GM18499 (cell line): Measurements from ENCODE around the gene ADAMTS14.

ENCODE experiments used
- ATAC-seq: cut with Tn5 transposase; IDR thresholded peaks from one replicate; pipeline ENCODE4 v1.9.1; 2021; ENCODE audit warnings: moderate number of reproducible peaks; ENCODE audit not compliant: insufficient read depth, unreplicated experiment

Gene ADAMTS14

GRCh38 chr10:70673043-70673928, 980 bp downstream of the ADAMTS14 start:
- ATAC-seq: no peak

DNA sequence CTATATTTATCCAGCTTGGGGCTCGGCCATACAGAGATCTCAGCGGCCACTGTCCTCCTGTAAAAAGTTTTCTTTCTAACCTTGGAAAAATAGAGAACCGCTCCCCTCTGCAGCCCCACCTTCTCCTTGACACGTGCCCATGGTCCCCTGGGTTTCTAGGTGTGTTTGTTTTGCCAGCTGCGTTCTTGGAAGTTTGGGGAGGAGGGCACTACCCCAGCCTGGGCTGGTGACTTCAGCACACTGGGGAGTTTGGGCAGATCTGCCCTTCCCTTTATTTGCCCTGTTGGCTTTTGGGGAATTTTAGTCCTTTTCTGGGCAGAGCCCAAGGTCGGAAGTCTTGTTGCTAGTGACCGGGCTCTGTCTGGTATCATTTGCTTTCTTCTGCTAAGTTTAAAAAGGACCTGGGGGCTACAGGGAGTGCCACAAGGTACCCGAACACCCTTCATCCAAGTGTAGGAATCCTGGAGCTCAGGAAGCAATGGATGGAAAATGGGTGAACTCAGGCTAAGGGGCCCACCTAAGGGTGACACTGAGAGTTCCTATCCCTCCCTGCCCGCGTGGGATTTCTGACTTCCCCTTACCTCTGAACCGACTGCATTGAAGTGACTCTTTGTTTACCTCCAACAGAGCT, 1.7 kb downstream of the ADAMTS14 start:
- no peak for ATAC-seq

DNA sequence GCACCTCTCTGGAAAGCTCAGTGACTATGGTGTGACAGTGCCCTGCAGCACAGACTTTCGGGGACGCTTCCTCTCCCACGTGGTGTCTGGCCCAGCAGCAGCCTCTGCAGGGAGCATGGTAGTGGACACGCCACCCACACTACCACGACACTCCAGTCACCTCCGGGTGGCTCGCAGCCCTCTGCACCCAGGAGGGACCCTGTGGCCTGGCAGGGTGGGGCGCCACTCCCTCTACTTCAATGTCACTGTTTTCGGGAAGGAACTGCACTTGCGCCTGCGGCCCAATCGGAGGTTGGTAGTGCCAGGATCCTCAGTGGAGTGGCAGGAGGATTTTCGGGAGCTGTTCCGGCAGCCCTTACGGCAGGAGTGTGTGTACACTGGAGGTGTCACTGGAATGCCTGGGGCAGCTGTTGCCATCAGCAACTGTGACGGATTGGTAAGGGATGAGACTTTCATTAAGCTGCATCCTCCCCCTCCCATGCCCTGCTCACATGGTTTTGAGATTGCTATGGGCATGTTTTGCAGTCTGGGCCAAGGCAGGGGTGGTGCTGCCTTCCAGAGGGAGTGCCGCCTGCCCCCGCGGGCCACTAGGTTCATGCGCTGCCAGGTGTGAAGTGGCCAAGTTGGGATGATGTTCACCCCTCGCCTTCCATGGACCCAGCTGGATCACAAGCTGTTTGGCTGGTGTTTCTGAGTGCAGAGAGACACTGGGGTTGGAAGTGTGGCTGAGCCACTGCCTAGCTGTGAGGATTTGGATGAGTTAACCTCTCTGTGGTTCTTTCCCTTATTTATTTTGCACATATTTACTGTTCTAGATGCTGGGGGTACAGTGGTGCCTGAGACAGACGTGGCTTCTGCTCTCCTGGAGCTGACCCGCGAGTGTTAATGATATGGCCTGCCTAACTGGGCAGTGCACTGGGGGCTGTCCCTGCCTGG, 2.5 kb downstream of the ADAMTS14 start:
- no peak for ATAC-seq

DNA sequence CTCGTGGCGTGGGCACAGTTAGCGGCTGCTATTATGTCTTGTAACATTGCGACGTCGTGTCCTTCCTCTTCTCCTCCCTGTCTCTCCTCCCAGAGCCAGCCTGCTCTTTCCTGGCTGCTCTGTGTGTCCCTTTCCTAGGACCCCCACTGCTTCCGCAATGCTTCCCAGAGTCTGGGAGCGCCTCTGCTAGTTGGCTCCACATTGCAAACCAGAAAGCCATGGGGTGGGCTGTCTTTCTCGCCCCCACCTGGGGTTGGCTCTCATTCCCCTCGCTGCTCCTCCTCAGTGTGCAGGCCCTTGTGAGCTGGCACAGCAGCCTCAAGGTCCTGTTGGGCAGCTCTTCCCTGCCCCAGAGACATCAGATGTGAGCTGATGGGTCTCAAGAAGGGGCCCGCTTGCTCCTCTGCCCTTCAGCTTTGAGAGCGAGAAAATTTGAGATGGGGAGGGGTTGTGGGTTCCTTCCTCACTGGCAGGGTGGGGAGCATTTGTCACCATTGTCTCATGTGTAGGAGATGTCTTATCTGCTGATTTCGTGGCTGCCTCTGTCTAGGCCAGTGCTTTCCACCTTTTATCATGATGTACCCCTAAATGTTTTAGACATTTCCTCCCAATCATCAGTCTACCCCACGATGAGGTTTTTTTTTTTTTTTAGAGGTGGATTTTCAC, 3.3 kb downstream of the ADAMTS14 start:
- no peak for ATAC-seq

DNA sequence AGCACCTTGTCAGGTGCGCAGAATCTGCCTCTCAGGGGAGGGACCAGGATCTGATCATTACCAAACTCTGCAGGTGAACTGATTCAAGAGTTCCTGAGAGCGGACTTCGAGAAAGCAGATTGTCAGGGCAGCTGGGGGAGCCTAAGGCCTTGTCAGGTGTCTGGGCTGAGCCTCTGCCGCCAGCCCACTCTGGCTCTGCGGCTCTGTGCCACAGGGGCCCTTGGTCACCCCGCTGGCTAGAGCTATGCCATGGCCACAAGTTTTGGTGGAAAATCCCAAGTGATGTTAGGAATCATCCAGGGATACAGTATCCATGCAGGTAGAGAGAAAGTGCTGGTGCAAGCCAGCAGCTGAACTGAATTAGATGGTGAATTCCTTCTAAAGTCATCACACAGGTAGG, 4.2 kb downstream of the ADAMTS14 start:
- no peak for ATAC-seq

- ATAC-seq: no peak
These were observed 4.7 kb downstream of the ADAMTS14 start for GRCh38 chr10:70677016-70677415.

DNA sequence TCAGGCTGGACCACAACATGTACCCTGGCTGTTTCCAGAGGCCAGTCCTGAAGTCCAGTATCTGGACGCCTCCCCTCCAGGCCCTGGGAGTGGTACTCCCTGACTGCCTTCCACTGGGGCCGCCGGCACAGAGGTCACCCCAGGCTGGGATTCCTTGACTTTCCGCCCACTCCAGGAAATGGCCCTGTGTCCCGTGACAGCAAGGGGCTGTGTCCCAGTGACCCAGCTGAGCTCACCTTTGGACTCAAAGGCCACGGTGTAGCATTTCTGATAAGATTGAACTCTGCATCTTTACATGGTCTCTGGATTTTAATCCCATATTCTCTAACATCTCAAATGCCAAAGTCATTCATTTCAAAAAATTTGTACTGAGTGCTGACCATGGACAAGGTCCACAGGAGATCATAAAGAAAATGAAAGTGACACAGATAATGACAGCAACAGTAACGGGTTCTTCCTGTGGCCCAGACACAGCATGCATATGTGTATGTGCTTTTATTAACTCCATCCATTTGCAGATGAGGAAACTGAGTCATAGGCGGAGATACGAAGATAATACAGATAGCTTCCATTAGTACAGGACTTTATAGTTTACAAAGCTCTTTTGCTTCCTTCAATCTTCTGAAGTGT, 5.4 kb downstream of the ADAMTS14 start:
- no peak for ATAC-seq

DNA sequence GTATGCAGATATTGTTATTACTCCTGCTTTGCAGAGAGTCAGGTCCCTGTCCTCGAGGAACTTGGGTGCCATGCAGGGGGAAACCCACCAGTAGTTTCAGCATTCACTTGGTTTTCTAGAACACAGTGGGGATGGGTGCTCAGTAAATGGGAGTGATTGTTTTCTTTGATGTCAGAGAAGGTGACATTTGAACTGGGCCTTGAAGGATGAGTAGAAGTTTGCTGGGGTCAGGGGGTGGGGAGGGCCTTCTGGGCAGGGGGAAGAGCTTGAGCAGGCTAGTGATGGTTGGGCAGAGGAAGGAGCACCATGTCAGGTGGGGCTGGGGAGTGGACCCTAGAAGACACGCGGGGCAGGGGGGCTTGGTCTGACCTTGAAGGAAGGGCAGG, 5.9 kb downstream of the ADAMTS14 start:
- no peak for ATAC-seq

DNA sequence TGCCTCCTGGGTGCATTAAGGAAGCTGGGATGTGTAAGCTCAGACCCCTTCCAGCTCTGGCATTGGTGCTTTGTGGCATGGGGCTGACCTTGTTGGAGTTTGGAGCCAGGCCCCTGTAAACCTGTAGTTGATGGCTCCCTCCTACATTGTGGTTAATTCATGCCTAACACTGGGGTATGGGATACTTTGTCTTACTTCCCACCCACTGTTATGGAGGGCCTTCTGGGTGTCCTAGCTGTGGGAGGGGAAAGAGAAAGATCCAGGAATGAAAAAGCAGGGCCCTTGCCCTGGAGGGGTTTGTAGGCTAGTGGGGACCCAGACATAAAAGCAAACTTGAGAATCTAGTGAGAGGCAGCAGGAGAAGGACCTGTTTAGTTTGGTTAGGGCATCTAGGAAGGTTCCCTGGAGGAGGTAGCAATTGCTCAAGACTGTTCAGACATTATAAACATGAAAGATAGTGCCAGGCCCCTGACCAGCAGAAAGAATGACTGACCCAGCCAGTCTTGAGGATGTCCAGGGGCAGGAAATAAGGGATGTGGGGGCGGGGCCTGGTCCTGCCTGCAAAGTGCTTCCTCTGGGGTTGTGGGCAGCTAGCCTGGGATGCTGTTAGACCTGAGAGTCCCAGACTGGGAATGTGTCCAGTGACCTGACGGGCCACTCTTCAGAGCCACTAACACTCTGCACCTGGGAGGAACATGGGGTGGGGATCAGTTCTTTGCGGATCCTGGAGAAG, 6.6 kb downstream of the ADAMTS14 start:
- no peak for ATAC-seq

DNA sequence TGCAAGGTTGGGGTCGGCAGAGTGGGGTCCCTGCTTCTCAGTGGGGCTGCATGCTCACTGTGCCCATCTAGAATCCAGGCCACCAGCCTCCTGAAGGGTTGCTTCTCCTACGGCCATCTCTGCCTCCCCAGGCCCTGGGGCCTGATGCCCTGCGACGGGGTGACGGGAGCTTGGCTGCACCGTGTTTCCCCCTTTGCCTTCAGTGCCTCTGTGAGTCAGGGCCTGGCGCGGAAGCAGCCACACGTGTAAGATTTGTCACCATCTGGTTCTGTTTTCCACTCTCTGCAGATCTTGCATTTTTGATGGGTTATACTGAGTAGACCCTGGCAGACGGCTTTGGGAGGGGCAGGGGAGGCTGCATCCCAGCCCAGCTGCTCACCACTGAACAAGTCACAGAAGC, 7.2 kb downstream of the ADAMTS14 start:
- ATAC-seq: no peak

GRCh38 chr10:70680899-70681730, 8.8 kb downstream of the ADAMTS14 start:
- ATAC-seq: no peak

DNA sequence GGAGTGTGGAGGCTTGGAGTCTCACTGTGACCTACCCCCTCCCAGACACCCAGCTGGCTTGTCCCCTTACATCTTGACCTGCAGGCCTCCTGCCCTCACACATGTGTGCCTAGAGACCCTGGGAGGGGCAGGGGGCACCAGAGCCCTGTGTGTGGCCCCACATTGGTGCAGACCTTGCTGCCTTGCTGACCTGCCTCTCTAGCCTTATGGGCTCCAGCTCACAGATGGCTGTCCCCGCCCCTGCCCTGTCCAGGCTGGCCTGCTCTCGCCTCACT, 9.4 kb downstream of the ADAMTS14 start:
- ATAC-seq: no peak

- no peak for ATAC-seq
These were observed 10.8 kb downstream of the ADAMTS14 start for GRCh38 chr10:70682920-70683600.

DNA sequence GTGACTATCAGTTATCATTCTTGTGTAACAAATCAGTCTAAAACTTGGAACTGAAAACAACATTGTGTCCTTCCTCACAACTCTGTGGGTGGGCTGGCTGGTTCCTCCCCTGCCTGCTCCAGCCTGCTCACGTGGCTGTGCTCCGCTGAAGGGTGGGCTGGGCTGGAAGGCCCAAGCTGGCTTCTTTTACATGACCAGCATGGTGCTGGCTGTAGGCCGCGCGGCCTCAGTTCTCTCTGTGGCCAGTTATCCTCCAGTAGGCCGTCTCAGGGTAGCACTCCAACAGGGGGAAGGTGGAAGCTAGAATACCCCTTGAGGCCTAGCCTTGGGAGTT, 11.3 kb downstream of the ADAMTS14 start:
- ATAC-seq: no peak

DNA sequence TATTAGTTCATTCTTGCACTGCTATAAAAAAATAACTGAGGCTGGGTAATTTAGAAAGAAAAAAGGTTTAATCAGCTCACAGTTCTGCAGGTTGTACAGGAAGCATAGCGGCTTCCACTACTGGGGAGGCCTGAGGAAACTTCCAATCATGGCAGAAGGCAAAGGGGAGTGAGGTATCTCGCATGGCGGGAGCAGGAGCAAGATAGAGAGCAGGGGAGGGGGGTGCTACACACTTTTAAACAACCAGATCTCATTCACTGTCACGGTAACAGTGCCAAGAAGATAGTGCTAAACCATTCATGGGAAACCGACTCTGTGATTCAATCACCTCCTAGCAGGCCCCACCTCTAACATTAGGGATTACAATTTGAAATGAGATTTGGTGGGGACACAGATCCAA, 11.6 kb downstream of the ADAMTS14 start:
- no peak for ATAC-seq

GRCh38 chr10:70684374-70684773, 12.1 kb downstream of the ADAMTS14 start:
- ATAC-seq: no peak

DNA sequence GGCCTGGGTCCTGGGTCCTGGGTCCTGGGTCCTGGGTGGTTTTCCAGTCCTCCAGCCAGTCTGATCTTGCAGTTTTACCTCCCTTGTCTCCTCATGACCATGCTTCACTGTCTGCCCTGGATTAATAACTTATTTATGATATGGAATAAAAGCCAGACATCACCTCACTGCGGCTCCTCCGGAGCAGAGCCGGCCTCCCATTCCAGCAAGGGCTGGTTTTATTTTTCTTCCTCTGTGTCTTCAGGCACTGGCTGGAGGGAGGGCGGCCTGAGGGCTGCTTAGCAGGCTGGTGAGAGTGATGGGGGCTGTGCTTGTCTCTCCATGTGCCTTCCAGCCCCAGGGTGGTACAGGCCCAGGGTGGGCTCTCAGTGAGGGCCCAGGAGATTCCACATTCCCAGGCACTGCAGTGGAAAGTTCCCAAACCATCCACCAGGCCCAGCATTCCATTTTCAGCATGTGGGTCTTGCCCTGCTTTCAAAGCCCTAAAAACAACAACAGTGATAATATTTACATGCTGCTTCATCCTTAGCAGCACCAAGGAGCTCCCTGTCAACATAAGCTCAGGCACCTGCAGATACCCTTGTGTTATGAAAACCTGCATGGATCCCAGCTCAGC, 12.6 kb downstream of the ADAMTS14 start:
- no peak for ATAC-seq

GRCh38 chr10:70685455-70685911, 13.2 kb downstream of the ADAMTS14 start:
- ATAC-seq: no peak
